Measurements from ENCODE around the gene ACSS2. TPM values are rescaled to one million over a fixed set of nuclear protein-coding genes. Genes with fewer than 3 reads are reported as not detected.

ACSS2 gene
- total RNA-seq, 1 donor from 2014 or later = 156 TPM

GRCh38 chr20:34859826-34860545 lies 16.4 kb upstream of the ACSS2 start:
- no peaks in the 10 kb centered on the region for H3K27me3 ChIP-seq
- H3K4me1 ChIP-seq = no peaks in the 10 kb centered on the region
- peaks cover 38 to 63% of the 10 kb centered on the region in 2 donors for H3K36me3 ChIP-seq
- no peak for DNase-seq (ENCODE audit: low spot score in 2 of 2)
- no peaks in the 10 kb centered on the region for H3K9me3 ChIP-seq
- H3K4me3 ChIP-seq = no peak overlapping the region
- intact Hi-C loops (cut with DNase I) = no loop called here
- TF ChIP-seq CTCF (IDR thresholded peaks at IDR 0.05) = no peak
- no peak overlapping the region for H3K27ac ChIP-seq

GRCh38 chr20:34861386-34862084 lies 14.9 kb upstream of the ACSS2 start:
- no peak for DNase-seq (ENCODE audit: low spot score in 2 of 2)
- intact Hi-C loops (cut with DNase I) = no loop called here

GRCh38 chr20:34862724-34863123 lies 13.7 kb upstream of the ACSS2 start:
- intact Hi-C loops (cut with DNase I) = no loop called here
- Histone ChIP-seq H3K4me1 (no peaks in the 10 kb centered on the region), H3K4me3 (no peak overlapping the region), H3K9me3 (no peaks in the 10 kb centered on the region), H3K27me3 (no peaks in the 10 kb centered on the region), H3K36me3 (peaks cover 29 to 44% of the 10 kb centered on the region in 2 donors), H3K27ac (no peak overlapping the region)
- no peak for TF ChIP-seq CTCF (IDR thresholded peaks at IDR 0.05)
- no peak for DNase-seq (ENCODE audit: low spot score in 2 of 2)

More at GRCh38 chr20:34861386-34862084, 14.9 kb upstream of the ACSS2 start:
- Histone ChIP-seq H3K27ac (no peak overlapping the region), H3K4me3 (no peak overlapping the region), H3K36me3 (peaks cover 32 to 55% of the 10 kb centered on the region in 2 donors), H3K27me3 (no peaks in the 10 kb centered on the region), H3K4me1 (no peaks in the 10 kb centered on the region), H3K9me3 (no peaks in the 10 kb centered on the region)
- no peak for TF ChIP-seq CTCF (IDR thresholded peaks at IDR 0.05)

- no peak for DNase-seq (ENCODE audit: low spot score in 2 of 2)
- Histone ChIP-seq H3K27me3 (no peaks in the 10 kb centered on the region), H3K9me3 (no peaks in the 10 kb centered on the region), H3K27ac (no peak overlapping the region), H3K4me1 (no peaks in the 10 kb centered on the region), H3K4me3 (no peak overlapping the region), H3K36me3 (peaks cover 28 to 37% of the 10 kb centered on the region in 2 donors)
- TF ChIP-seq CTCF (IDR thresholded peaks at IDR 0.05) = no peak
- intact Hi-C loops (cut with DNase I) = no loop called here
Measured at GRCh38 chr20:34863421-34863965, 12.9 kb upstream of the ACSS2 start.

- peaks cover 27 to 34% of the 10 kb centered on the region in 2 donors for H3K36me3 ChIP-seq
- intact Hi-C loops (cut with DNase I) = no loop called here
- no peak for TF ChIP-seq CTCF (IDR thresholded peaks at IDR 0.05)
- H3K4me3 ChIP-seq = no peak overlapping the region
- H3K27ac ChIP-seq = no peak overlapping the region
- no peaks in the 10 kb centered on the region for H3K4me1 ChIP-seq
- no peaks in the 10 kb centered on the region for H3K27me3 ChIP-seq
- no peak for DNase-seq (ENCODE audit: low spot score in 2 of 2)
- H3K9me3 ChIP-seq = no peaks in the 10 kb centered on the region
Measured at GRCh38 chr20:34864216-34864615, 12.2 kb upstream of the ACSS2 start.
